Measurements from ENCODE around the gene DCDC1.

DNA sequence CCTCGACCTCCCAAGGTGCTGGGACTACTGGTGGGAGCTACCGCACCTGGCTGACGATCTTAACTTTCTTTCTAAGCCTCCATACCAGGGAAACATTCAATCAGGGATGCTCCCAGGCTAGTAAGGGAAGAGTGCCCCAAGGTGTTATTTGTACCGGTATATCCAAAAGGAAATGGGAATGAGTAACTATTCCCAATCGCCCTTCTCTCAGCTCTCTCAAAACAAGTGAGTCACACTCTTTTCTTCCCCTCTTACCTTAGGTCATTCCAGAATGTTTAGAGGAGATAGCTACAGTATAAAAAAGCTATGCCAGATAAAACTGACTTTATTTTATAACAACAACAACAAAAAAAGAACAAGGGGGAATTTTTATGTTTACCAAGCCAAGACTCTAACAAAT is 13.7 kb downstream of the DCDC1 start:
- TF ChIP-seq, protein P1, sequence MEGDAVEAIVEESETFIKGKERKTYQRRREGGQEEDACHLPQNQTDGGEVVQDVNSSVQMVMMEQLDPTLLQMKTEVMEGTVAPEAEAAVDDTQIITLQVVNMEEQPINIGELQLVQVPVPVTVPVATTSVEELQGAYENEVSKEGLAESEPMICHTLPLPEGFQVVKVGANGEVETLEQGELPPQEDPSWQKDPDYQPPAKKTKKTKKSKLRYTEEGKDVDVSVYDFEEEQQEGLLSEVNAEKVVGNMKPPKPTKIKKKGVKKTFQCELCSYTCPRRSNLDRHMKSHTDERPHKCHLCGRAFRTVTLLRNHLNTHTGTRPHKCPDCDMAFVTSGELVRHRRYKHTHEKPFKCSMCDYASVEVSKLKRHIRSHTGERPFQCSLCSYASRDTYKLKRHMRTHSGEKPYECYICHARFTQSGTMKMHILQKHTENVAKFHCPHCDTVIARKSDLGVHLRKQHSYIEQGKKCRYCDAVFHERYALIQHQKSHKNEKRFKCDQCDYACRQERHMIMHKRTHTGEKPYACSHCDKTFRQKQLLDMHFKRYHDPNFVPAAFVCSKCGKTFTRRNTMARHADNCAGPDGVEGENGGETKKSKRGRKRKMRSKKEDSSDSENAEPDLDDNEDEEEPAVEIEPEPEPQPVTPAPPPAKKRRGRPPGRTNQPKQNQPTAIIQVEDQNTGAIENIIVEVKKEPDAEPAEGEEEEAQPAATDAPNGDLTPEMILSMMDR (IDR thresholded peaks at IDR 0.05), result no peak
- TF ChIP-seq POLR2A (IDR thresholded peaks at IDR 0.05), result no peak
